Measurements from ENCODE around the gene FOXL3.
"Not testable (repeated sequence)": the region's sequence is repeated elsewhere in the genome, so short reads cannot be mapped to it uniquely, and the experiment has no call there.

FOXL3 gene

GRCh38 chr7:255038-255435, 34.9 kb upstream of the FOXL3 start:
- no peak for DNase-seq (ENCODE audit: low read depth in 2 of 2)

- no peak for DNase-seq (ENCODE audit: low read depth in 2 of 2)
These were observed 34.1 kb upstream of the FOXL3 start for GRCh38 chr7:255721-256361.

- no peak for DNase-seq (ENCODE audit: low read depth in 2 of 2)
These were observed 33.5 kb upstream of the FOXL3 start for GRCh38 chr7:256461-256940.

- no peak for DNase-seq (ENCODE audit: low read depth in 2 of 2)
These were observed 32.9 kb upstream of the FOXL3 start for GRCh38 chr7:256981-257646.

- no peak for DNase-seq (ENCODE audit: low read depth in 2 of 2)
These were observed 32.4 kb upstream of the FOXL3 start for GRCh38 chr7:257647-257992.

GRCh38 chr7:258476-259190, 31.3 kb upstream of the FOXL3 start:
- no peak for DNase-seq (ENCODE audit: low read depth in 2 of 2)

GRCh38 chr7:259191-259505, 30.8 kb upstream of the FOXL3 start:
- no peak for DNase-seq (ENCODE audit: low read depth in 2 of 2)

GRCh38 chr7:259751-260405, 30.1 kb upstream of the FOXL3 start:
- no peak for DNase-seq (ENCODE audit: low read depth in 2 of 2)

- no peak for DNase-seq (ENCODE audit: low read depth in 2 of 2)
These were observed 29.3 kb upstream of the FOXL3 start for GRCh38 chr7:260441-261281.

- no peak for DNase-seq (ENCODE audit: low read depth in 2 of 2)
These were observed 28.4 kb upstream of the FOXL3 start for GRCh38 chr7:261341-262250.

GRCh38 chr7:262251-262572, 27.8 kb upstream of the FOXL3 start:
- DNase-seq (ENCODE audit: low read depth in 2 of 2): no peak

- not testable (repeated sequence) for DNase-seq (ENCODE audit: low read depth in 2 of 2)
These were observed 27.2 kb upstream of the FOXL3 start for GRCh38 chr7:262631-263311.

GRCh38 chr7:263483-264351, 26.3 kb upstream of the FOXL3 start:
- DNase-seq (ENCODE audit: low read depth in 2 of 2): not testable (repeated sequence)

GRCh38 chr7:264541-265191, 25.3 kb upstream of the FOXL3 start:
- DNase-seq (ENCODE audit: low read depth in 2 of 2): no peak

GRCh38 chr7:265192-265997, 24.6 kb upstream of the FOXL3 start:
- DNase-seq (ENCODE audit: low read depth in 2 of 2): no peak

GRCh38 chr7:265998-266850, 23.7 kb upstream of the FOXL3 start:
- DNase-seq (ENCODE audit: low read depth in 2 of 2): no peak

All from stimulated activated CD8-positive, alpha-beta memory T cell treated with anti-CD3 and anti-CD28 coated beads, Interleukin-2, amount 100 ng/mL, for 1 hour (primary cell).